ENCODE data around the gene TNFSF9.

The TNFSF9 gene

GRCh38 chr19:6529351-6529750 is 1.5 kb upstream of the TNFSF9 start:
- ATAC-seq = no peak
- no peak for TF ChIP-seq CREB5 (CRISPR knock-in tag; IDR thresholded peaks at IDR 0.05; ENCODE audit: low read depth)
- no peak for TF ChIP-seq TCF4 (CRISPR knock-in tag; IDR thresholded peaks at IDR 0.05; ENCODE audit: borderline replicate concordance)
- no peak for TF ChIP-seq ZNF565 (CRISPR knock-in tag; conservative IDR thresholded peaks at IDR 0.05; ENCODE audit: low read depth)
- TF ChIP-seq ZFP3 (CRISPR knock-in tag; IDR thresholded peaks at IDR 0.05) = no peak
- no peak for TF ChIP-seq TSHZ2 (CRISPR knock-in tag; IDR thresholded peaks at IDR 0.05)
- no peak for TF ChIP-seq CSRNP3 (CRISPR knock-in tag; IDR thresholded peaks at IDR 0.05)
- TF ChIP-seq ESRRG (CRISPR knock-in tag; IDR thresholded peaks at IDR 0.05) = no peak
- TF ChIP-seq OSR1 (CRISPR knock-in tag; IDR thresholded peaks at IDR 0.05) = no peak
- no peak for TF ChIP-seq ARNTL (CRISPR knock-in tag; IDR thresholded peaks at IDR 0.05; ENCODE audit: borderline replicate concordance, low read depth)
- TF ChIP-seq TOX (CRISPR knock-in tag; IDR thresholded peaks at IDR 0.05; ENCODE audit: borderline replicate concordance) = no peak
- no peak for TF ChIP-seq ZNF8 (CRISPR knock-in tag; IDR thresholded peaks at IDR 0.05)
- TF ChIP-seq PPARA (CRISPR knock-in tag; IDR thresholded peaks at IDR 0.05; ENCODE audit: borderline replicate concordance) = no peak
- no peak for TF ChIP-seq BACH2 (CRISPR knock-in tag; IDR thresholded peaks at IDR 0.05; ENCODE audit: borderline replicate concordance)

GRCh38 chr19:6529937-6530385 is 865 bp upstream of the TNFSF9 start:
- ATAC-seq = no peak
- no peak for TF ChIP-seq ARNTL (CRISPR knock-in tag; IDR thresholded peaks at IDR 0.05; ENCODE audit: borderline replicate concordance, low read depth)
- no peak for TF ChIP-seq CSRNP3 (CRISPR knock-in tag; IDR thresholded peaks at IDR 0.05)
- TF ChIP-seq ISL1 (CRISPR knock-in tag; IDR thresholded peaks at IDR 0.05) = no peak
- TF ChIP-seq POU6F1 (CRISPR knock-in tag; IDR thresholded peaks at IDR 0.05; ENCODE audit: borderline replicate concordance, low read depth) = no peak
- no peak for TF ChIP-seq PATZ1 (CRISPR knock-in tag; IDR thresholded peaks at IDR 0.05; ENCODE audit: borderline replicate concordance)
- TF ChIP-seq RARB (CRISPR knock-in tag; IDR thresholded peaks at IDR 0.05) = no peak
- TF ChIP-seq TSHZ2 (CRISPR knock-in tag; IDR thresholded peaks at IDR 0.05) = no peak
